NCI-H2196 (cell line): ENCODE results near the gene PMPCA.

ENCODE experiments used
- DNase-seq: peaks from one replicate; lab custom pipeline; 2025; ENCODE audit not compliant: unreplicated experiment; lab: John Stamatoyannopoulos, UW

The PMPCA gene

GRCh38 chr9:136410500-136411287, at the start of gene PMPCA, which contains the start of gene ENTR1:
PMPCA (plus strand) TSS chr9:136410658; CDS start chr9:136410669, 11 bp downstream.
ENTR1 (minus strand) TSS chr9:136410614; CDS start chr9:136410397, 217 bp downstream.
- DNase-seq: peak; percentile 90

- DNase-seq: no peak
These were observed 49.3 kb upstream of the PMPCA start for GRCh38 chr9:136361047-136361753.

- DNase-seq: no peak
These were observed 48.6 kb upstream of the PMPCA start for GRCh38 chr9:136361754-136362449.

- no peak for DNase-seq
These were observed 48.0 kb upstream of the PMPCA start for GRCh38 chr9:136362450-136362784.

GRCh38 chr9:136363106-136363948, 47.1 kb upstream of the PMPCA start, which contains the start of gene DNLZ:
DNLZ (minus strand) TSS chr9:136363744; CDS start chr9:136363714, 30 bp downstream.
- peak; percentile 94 for DNase-seq

- DNase-seq: no peak
These were observed 46.3 kb upstream of the PMPCA start for GRCh38 chr9:136363949-136364748.

GRCh38 chr9:136364942-136365774, 45.3 kb upstream of the PMPCA start:
- no peak for DNase-seq

- no peak for DNase-seq
These were observed 44.7 kb upstream of the PMPCA start for GRCh38 chr9:136365775-136366222.

GRCh38 chr9:136366826-136367225, 43.6 kb upstream of the PMPCA start:
- no peak for DNase-seq

- DNase-seq: no peak
These were observed 42.9 kb upstream of the PMPCA start for GRCh38 chr9:136367296-136368145.

- no peak for DNase-seq
These were observed 42.3 kb upstream of the PMPCA start for GRCh38 chr9:136368190-136368589.

GRCh38 chr9:136370037-136370436, 40.4 kb upstream of the PMPCA start:
- DNase-seq: no peak

- no peak for DNase-seq
These were observed 39.5 kb upstream of the PMPCA start for GRCh38 chr9:136370687-136371532.

GRCh38 chr9:136371533-136371880, 39.0 kb upstream of the PMPCA start:
- DNase-seq: no peak

- no peak for DNase-seq
These were observed 38.5 kb upstream of the PMPCA start for GRCh38 chr9:136372006-136372405.

- DNase-seq: peak; percentile 54
These were observed 37.7 kb upstream of the PMPCA start for GRCh38 chr9:136372561-136373299.
